HG03103 (cell line): ENCODE measurements around the gene RORB.

Experiments used
- ATAC-seq: cut with Tn5 transposase; IDR thresholded peaks from one replicate; pipeline ENCODE4 v1.9.1; 2021; ENCODE audit warnings: low read depth; ENCODE audit not compliant: unreplicated experiment

The RORB gene

DNA sequence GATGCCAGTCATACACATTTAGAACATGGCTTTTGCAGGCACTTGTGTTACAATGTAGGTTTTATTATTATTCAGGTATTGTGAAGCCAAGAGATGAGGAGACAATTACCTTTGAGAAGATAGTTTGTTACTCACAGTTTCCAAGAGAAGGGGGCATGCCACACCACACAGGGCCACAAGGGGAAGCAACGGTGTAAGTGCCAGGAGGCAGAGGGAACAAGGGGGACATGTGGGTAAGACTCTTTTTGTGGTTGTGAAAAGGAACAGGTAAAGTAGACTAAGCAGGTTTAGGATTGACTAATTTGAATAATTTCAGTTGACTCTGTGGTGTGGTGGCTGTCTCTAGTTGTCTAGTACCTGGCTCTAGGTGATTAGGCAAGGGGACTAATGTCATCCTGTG lies 199.4 kb downstream of the RORB start:
- ATAC-seq, result no peak

DNA sequence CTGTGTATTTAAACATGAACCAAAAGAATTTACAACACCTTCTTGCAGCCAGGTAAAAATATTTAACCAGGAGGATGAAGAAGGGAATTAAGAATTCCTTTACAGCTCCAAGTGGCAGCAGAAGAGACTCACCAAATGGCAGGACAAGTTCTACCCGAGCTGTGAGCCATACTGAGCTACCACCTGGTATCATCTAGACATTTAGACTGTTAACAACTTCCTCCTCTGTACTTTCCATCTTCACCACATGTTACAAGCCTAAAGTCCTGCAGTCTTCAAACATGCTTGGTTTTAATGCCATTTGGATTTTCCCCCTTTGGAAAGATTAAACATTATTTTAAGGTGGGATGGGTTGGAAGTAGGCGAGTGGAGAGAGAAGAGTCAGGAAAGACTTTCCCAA lies 200.4 kb downstream of the RORB start:
- no peak for ATAC-seq

DNA sequence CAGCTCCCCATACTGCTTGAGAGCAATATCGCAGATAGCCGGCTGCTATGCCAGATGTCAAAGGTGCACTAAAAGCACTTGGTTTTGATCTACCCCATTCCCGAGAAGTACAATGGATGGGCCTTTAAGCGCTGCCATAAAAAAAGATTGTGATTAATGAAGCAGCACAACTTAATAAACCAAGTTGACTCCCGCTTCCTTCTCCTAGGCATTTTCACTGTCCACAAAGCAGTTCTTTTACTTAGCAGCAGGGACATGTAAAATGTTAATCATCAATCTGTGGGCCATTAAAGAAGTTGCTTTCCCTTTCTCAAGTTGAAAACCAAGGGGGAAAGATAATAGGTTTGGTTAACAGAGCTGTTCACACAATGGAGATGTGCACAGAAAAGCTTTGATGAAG lies 214.2 kb downstream of the RORB start:
- ATAC-seq, result no peak

GRCh38 chr9:74718709-74719108 lies 221.6 kb downstream of the RORB start:
- no peak for ATAC-seq

GRCh38 chr9:74719306-74719705 lies 222.2 kb downstream of the RORB start:
- no peak for ATAC-seq

DNA sequence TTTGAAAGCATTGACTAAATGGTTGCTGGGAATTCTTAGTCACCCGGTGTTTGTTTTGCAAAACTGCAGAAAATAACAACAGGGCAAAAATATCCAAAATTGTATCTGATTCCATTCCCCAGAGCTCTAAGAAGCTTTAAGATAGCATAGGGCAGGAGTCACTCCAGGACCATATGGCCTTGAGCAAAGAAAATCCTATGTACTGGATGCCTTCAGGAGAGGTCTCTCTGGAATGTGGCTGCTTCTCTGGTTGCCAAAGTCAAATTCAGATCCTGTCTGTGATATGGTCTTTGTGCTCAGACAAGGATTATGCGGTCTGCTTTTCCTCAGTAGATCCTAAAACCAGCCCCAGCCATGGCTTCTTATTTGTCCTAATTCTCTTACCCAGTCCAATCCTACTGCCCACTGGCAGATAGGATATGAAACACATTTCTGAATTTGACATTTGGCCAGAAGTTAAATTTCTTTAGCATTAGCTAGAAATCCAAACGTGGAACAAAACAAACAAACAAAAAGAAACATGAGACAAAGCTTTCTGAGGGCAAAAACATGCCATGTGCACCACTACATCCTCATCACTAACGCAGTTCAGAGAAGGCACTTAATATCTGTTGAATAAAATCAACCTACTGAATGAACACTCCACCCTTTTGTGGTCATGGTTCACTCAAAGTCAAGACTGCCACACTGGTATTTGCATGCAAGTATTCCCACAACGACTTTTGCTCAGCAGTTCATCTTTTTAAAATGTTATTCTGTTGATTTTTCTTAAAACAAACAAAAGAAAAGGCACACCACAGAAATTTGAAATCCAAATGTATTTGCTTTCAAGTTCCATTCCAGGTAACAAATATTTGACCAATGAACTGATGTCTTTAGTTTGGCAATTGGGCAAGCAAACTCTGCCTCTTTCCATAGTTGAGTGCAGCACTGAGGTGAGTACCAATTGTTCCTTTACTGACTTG lies 224.8 kb downstream of the RORB start:
- ATAC-seq, result no peak

- ATAC-seq, result no peak
Observed at GRCh38 chr9:74724317-74724716, 227.2 kb downstream of the RORB start.

GRCh38 chr9:74726581-74726980 lies 229.4 kb downstream of the RORB start:
- no peak for ATAC-seq

- ATAC-seq, result no peak
Observed at GRCh38 chr9:74728176-74728575, 231.0 kb downstream of the RORB start.

GRCh38 chr9:74729136-74729695 lies 232.1 kb downstream of the RORB start:
- no peak for ATAC-seq

GRCh38 chr9:74735761-74736160 lies 238.6 kb downstream of the RORB start:
- no peak for ATAC-seq

GRCh38 chr9:74736646-74737045 lies 239.5 kb downstream of the RORB start:
- no peak for ATAC-seq

- ATAC-seq, result no peak
Observed at GRCh38 chr9:74742191-74742790, 245.2 kb downstream of the RORB start.
